ENCODE results near the gene ZDHHC16.

GRCh38 chr10:97404044-97404443 is 41.9 kb upstream of the ZDHHC16 start:
- TF ChIP-seq CTCF (IDR thresholded peaks at IDR 0.05 in 4 of 5, conservative IDR thresholded peaks at IDR 0.05 in 1 of 5), result no peak
- TF ChIP-seq POLR2A (IDR thresholded peaks at IDR 0.05), result no peak
